ENCODE measurements around the gene GNA14. TPM values are rescaled to one million over a fixed set of nuclear protein-coding genes. Genes with fewer than 3 reads are reported as not detected.

The GNA14 gene
- total RNA-seq, 1 donor from 2014 or later: 11.0 TPM

- Histone ChIP-seq H3K36me3 (no peaks in the 10 kb centered on the region), H3K4me1 (no peaks in the 10 kb centered on the region), H3K9me3 (no peaks in the 10 kb centered on the region), H3K27me3 (no peaks in the 10 kb centered on the region), H3K27ac (no peak overlapping the region), H3K4me3 (no peak overlapping the region)
- intact Hi-C loops (cut with DNase I): no loop called here
- TF ChIP-seq POLR2AphosphoS5 (IDR thresholded peaks at IDR 0.05; ENCODE audit: insufficient read depth in 1 of 2, low read depth in 1 of 2) (no peak), CTCF (IDR thresholded peaks at IDR 0.05) (no peak), POLR2A (IDR thresholded peaks at IDR 0.05) (no peak)
- no peak for DNase-seq (ENCODE audit: extremely low spot score in 2 of 2)
These were observed 256.3 kb downstream of the GNA14 start for GRCh38 chr9:77391834-77392233.

- H3K27me3 ChIP-seq: no peaks in the 10 kb centered on the region
- H3K36me3 ChIP-seq: no peaks in the 10 kb centered on the region
- H3K4me3 ChIP-seq: no peak overlapping the region
- no peak overlapping the region for H3K27ac ChIP-seq
- intact Hi-C loops (cut with DNase I): no loop called here
- no peaks in the 10 kb centered on the region for H3K9me3 ChIP-seq
- TF ChIP-seq POLR2A (IDR thresholded peaks at IDR 0.05) (no peak), CTCF (IDR thresholded peaks at IDR 0.05) (no peak), POLR2AphosphoS5 (IDR thresholded peaks at IDR 0.05; ENCODE audit: insufficient read depth in 1 of 2, low read depth in 1 of 2) (no peak)
- no peak for DNase-seq (ENCODE audit: extremely low spot score in 2 of 2)
- no peaks in the 10 kb centered on the region for H3K4me1 ChIP-seq
These were observed 261.9 kb downstream of the GNA14 start for GRCh38 chr9:77386187-77386586.

GRCh38 chr9:77384406-77384805, 263.7 kb downstream of the GNA14 start:
- DNase-seq (ENCODE audit: extremely low spot score in 2 of 2): no peak
- TF ChIP-seq POLR2AphosphoS5 (IDR thresholded peaks at IDR 0.05; ENCODE audit: insufficient read depth in 1 of 2, low read depth in 1 of 2) (no peak), CTCF (IDR thresholded peaks at IDR 0.05) (no peak), POLR2A (IDR thresholded peaks at IDR 0.05) (no peak)
- H3K27me3 ChIP-seq: no peaks in the 10 kb centered on the region
- no peaks in the 10 kb centered on the region for H3K9me3 ChIP-seq
- no peaks in the 10 kb centered on the region for H3K36me3 ChIP-seq
- intact Hi-C loops (cut with DNase I): no loop called here
- no peak overlapping the region for H3K4me3 ChIP-seq
- H3K4me1 ChIP-seq: no peaks in the 10 kb centered on the region
- no peak overlapping the region for H3K27ac ChIP-seq

GRCh38 chr9:77375956-77376532, 272.1 kb downstream of the GNA14 start:
- no peaks in the 10 kb centered on the region for H3K27me3 ChIP-seq

More at GRCh38 chr9:77375956-77376532, 272.1 kb downstream of the GNA14 start:
- Histone ChIP-seq H3K36me3 (peaks cover 0 to 5% of the 10 kb centered on the region in 2 donors), H3K4me3 (no peak overlapping the region), H3K27ac (no peak overlapping the region), H3K4me1 (no peaks in the 10 kb centered on the region), H3K9me3 (no peaks in the 10 kb centered on the region)
- DNase-seq (ENCODE audit: extremely low spot score in 2 of 2): no peak
- intact Hi-C loops (cut with DNase I): loop anchor here (5.0 kb wide), 1 partner anchor 1391 kb away; no protein-coding TSS in a partner anchor
- TF ChIP-seq POLR2AphosphoS5 (IDR thresholded peaks at IDR 0.05; ENCODE audit: insufficient read depth in 1 of 2, low read depth in 1 of 2) (no peak), CTCF (IDR thresholded peaks at IDR 0.05) (no peak), POLR2A (IDR thresholded peaks at IDR 0.05) (no peak)
